OCI-LY1 (cell line): ENCODE results near the gene PRPSAP1.

Experiments used
- H2AFZ ChIP-seq: fragments of 200-600 bp; sonication (generic), shearing (Covaris generic); 2 replicates; pipeline ENCODE4 v1.6.0; 2014; ENCODE audit warnings: antibody characterized with exemption, mild to moderate bottlenecking, low read length
- H3F3A ChIP-seq: fragments of 200-600 bp; sonication (generic), shearing (Covaris generic); 2 replicates; pipeline ENCODE4 v1.6.0; 2014; ENCODE audit warnings: mild to moderate bottlenecking, antibody characterized with exemption, low read length, moderate library complexity; ENCODE audit not compliant: insufficient read depth
- H3K27ac ChIP-seq: fragments of 200-600 bp; sonication (generic); 2 replicates; pipeline ENCODE4 v1.5.1; 2014; ENCODE audit warnings: low read length, mixed run types, mild to moderate bottlenecking, low read depth; ENCODE audit not compliant: poor library complexity, severe bottlenecking
- H3K27me3 ChIP-seq: fragments of 200-600 bp; sonication (generic); 2 replicates; pipeline ENCODE4 v1.6.0; 2014; ENCODE audit warnings: antibody characterized with exemption, mild to moderate bottlenecking, low read length, moderate library complexity; ENCODE audit not compliant: insufficient read depth
- H3K36me3 ChIP-seq: fragments of 200-600 bp; sonication (generic); 2 replicates; pipeline ENCODE4 v1.6.1; 2014; ENCODE audit warnings: mild to moderate bottlenecking, antibody characterized with exemption, low read length, moderate library complexity, mixed read lengths; ENCODE audit not compliant: insufficient read depth
- H3K4me1 ChIP-seq: fragments of 200-600 bp; sonication (generic); 2 replicates; pipeline ENCODE4 v1.5.1; 2014; ENCODE audit warnings: mild to moderate bottlenecking, low read length, moderate library complexity; ENCODE audit not compliant: insufficient read depth, severe bottlenecking
- H3K4me2 ChIP-seq: fragments of 200-600 bp; sonication (generic), shearing (Covaris generic); 2 replicates; pipeline ENCODE4 v1.6.1; 2014; ENCODE audit warnings: low read length
- H3K4me3 ChIP-seq: fragments of 200-600 bp; sonication (generic); 2 replicates; pipeline ENCODE4 v1.5.1; 2014; ENCODE audit warnings: low read length, low read depth, mild to moderate bottlenecking, mixed read lengths; ENCODE audit not compliant: poor library complexity, severe bottlenecking
- H3K79me2 ChIP-seq: fragments of 200-600 bp; shearing (Covaris generic); 2 replicates; pipeline ENCODE4 v1.6.1; 2016; ENCODE audit warnings: mixed run types, low read length, mixed read lengths; ENCODE audit not compliant: insufficient read depth
- H3K9ac ChIP-seq: fragments of 200-600 bp; sonication (generic), shearing (Covaris generic); 2 replicates; pipeline ENCODE4 v1.6.1; 2014; ENCODE audit warnings: mild to moderate bottlenecking, low read length, mixed read lengths
- H3K9me2 ChIP-seq: fragments of 200-600 bp; sonication (generic), shearing (Covaris generic); 2 replicates; pipeline ENCODE4 v1.6.1; 2014; ENCODE audit warnings: low read depth, mild to moderate bottlenecking, low read length, mixed read lengths
- H3K9me3 ChIP-seq: fragments of 200-600 bp; shearing (Covaris generic); 2 replicates; pipeline ENCODE4 v1.6.1; 2014; ENCODE audit warnings: low read length, mixed read lengths
- H4K20me1 ChIP-seq: fragments of 200-600 bp; sonication (generic), shearing (Covaris generic); 2 replicates; pipeline ENCODE4 v1.6.0; 2016; ENCODE audit warnings: mild to moderate bottlenecking, low read length; ENCODE audit not compliant: insufficient read depth
- EZH2 ChIP-seq: fragments of 200-600 bp; sonication (generic), shearing (Covaris generic); IDR thresholded peaks from 2 replicates; pipeline ENCODE4 v1.8.0; 2017; ENCODE audit warnings: borderline replicate concordance, mixed run types, mild to moderate bottlenecking, antibody characterized with exemption, low read length, moderate library complexity, mixed read lengths
- TF ChIP-seq, protein P1 (sequence below): fragments of 200-600 bp; sonication (generic), shearing (Covaris generic); IDR thresholded peaks from 2 replicates; pipeline ENCODE4 v1.5.1; 2017; ENCODE audit warnings: mild to moderate bottlenecking, antibody characterized with exemption, low read length, moderate library complexity, mixed read lengths

PRPSAP1 gene

GRCh38 chr17:76337413-76337777 is 16.3 kb downstream of the PRPSAP1 start:
- no peak overlapping the region for H3K9ac ChIP-seq
- H2AFZ ChIP-seq, result no peak overlapping the region
- no peaks in the 10 kb centered on the region for H3K27me3 ChIP-seq
- TF ChIP-seq EZH2, result no peak
- TF ChIP-seq, protein P1, sequence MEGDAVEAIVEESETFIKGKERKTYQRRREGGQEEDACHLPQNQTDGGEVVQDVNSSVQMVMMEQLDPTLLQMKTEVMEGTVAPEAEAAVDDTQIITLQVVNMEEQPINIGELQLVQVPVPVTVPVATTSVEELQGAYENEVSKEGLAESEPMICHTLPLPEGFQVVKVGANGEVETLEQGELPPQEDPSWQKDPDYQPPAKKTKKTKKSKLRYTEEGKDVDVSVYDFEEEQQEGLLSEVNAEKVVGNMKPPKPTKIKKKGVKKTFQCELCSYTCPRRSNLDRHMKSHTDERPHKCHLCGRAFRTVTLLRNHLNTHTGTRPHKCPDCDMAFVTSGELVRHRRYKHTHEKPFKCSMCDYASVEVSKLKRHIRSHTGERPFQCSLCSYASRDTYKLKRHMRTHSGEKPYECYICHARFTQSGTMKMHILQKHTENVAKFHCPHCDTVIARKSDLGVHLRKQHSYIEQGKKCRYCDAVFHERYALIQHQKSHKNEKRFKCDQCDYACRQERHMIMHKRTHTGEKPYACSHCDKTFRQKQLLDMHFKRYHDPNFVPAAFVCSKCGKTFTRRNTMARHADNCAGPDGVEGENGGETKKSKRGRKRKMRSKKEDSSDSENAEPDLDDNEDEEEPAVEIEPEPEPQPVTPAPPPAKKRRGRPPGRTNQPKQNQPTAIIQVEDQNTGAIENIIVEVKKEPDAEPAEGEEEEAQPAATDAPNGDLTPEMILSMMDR, result no peak
- no peaks in the 10 kb centered on the region for H3K4me1 ChIP-seq
- no peak overlapping the region for H3K4me3 ChIP-seq
- no peaks in the 10 kb centered on the region for H3K9me3 ChIP-seq
- peaks cover 4% of the 10 kb centered on the region; the same call in 1 of the 2 replicates for H3K79me2 ChIP-seq
- H4K20me1 ChIP-seq, result no peaks in the 10 kb centered on the region
- H3K27ac ChIP-seq, result no peak overlapping the region
- H3F3A ChIP-seq, result no peaks in the 10 kb centered on the region
- H3K4me2 ChIP-seq, result no peak overlapping the region
- peaks cover 21% of the 10 kb centered on the region; the same call in 1 of the 2 replicates for H3K36me3 ChIP-seq
- no peaks in the 10 kb centered on the region for H3K9me2 ChIP-seq

- no peaks in the 10 kb centered on the region for H3F3A ChIP-seq
- peaks cover 21% of the 10 kb centered on the region; the same call in 1 of the 2 replicates for H3K36me3 ChIP-seq
- H3K27ac ChIP-seq, result no peak overlapping the region
- no peak overlapping the region for H2AFZ ChIP-seq
- TF ChIP-seq EZH2, result no peak
- TF ChIP-seq, protein P1, result no peak
- no peaks in the 10 kb centered on the region for H3K9me3 ChIP-seq
- H3K79me2 ChIP-seq, result peaks cover 4% of the 10 kb centered on the region; the same call in 1 of the 2 replicates
- no peaks in the 10 kb centered on the region for H3K4me1 ChIP-seq
- no peaks in the 10 kb centered on the region for H4K20me1 ChIP-seq
- H3K4me3 ChIP-seq, result no peak overlapping the region
- H3K27me3 ChIP-seq, result no peaks in the 10 kb centered on the region
- no peak overlapping the region for H3K9ac ChIP-seq
- H3K9me2 ChIP-seq, result no peaks in the 10 kb centered on the region
- no peak overlapping the region for H3K4me2 ChIP-seq
Measured at GRCh38 chr17:76336756-76337412, 16.8 kb downstream of the PRPSAP1 start.

GRCh38 chr17:76335716-76336381 is 17.9 kb downstream of the PRPSAP1 start:
- H3K9me2 ChIP-seq, result no peaks in the 10 kb centered on the region
- H3K4me1 ChIP-seq, result no peaks in the 10 kb centered on the region
- H3K27me3 ChIP-seq, result no peaks in the 10 kb centered on the region
- no peak overlapping the region for H3K9ac ChIP-seq
- H3K4me3 ChIP-seq, result no peak overlapping the region
- peaks cover 4% of the 10 kb centered on the region; the same call in 1 of the 2 replicates for H3K79me2 ChIP-seq
- TF ChIP-seq EZH2, result no peak
- TF ChIP-seq, protein P1, result no peak
- no peaks in the 10 kb centered on the region for H3F3A ChIP-seq
- H3K4me2 ChIP-seq, result no peak overlapping the region
- peaks cover 20% of the 10 kb centered on the region; the same call in 1 of the 2 replicates for H3K36me3 ChIP-seq
- no peaks in the 10 kb centered on the region for H4K20me1 ChIP-seq
- no peaks in the 10 kb centered on the region for H3K9me3 ChIP-seq
- no peak overlapping the region for H3K27ac ChIP-seq
- H2AFZ ChIP-seq, result no peak overlapping the region
